Fibroblast of villous mesenchyme (primary cell): ENCODE data around the gene TMEM37. TPM values are rescaled to one million over a fixed set of nuclear protein-coding genes. Genes with fewer than 3 reads are reported as not detected.

Source experiments
- DNase-seq: peaks from one replicate; pipeline ENCODE4 v3.0.0-alpha.2; 2010; ENCODE audit warnings: low read depth
- H3K4me3 ChIP-seq: 2 replicates; pipeline ENCODE4 v1.5.1; 2011; ENCODE audit warnings: low read depth, mild to moderate bottlenecking, low read length
- total RNA-seq: library from RNA; depleted of rRNA; stranded (reverse); fragments of >200 nt; gene quantifications from 2 replicates; pipeline ENCODE4 v1.2.3, GENCODE V29; 2012
- TF ChIP-seq, protein P1 (sequence below): IDR thresholded peaks from 2 replicates; pipeline ENCODE4 v1.5.1; 2012; ENCODE audit warnings: low read depth, mild to moderate bottlenecking, low read length; ENCODE audit not compliant: insufficient read depth

The TMEM37 gene
- total RNA-seq, 1 donor, result 1.3 TPM

DNA sequence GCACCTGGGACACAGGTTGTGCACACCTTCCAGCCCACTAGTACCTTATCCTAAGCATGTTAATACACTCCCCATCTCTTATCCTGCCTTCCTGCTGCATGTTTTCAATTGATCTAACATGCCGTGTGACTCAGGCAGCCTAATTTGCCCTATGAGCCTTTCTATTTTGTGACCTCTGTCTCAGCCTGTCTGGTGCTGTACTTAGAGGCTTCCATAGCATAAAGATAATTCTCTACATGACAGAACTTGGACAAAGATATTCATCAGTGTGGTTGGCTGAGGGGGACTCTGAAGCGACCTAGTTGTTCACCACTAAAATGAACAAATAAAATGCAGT is 8.6 kb upstream of the TMEM37 start:
- H3K4me3 ChIP-seq, result no peak overlapping the region
- DNase-seq, result no peak
- TF ChIP-seq, protein P1, sequence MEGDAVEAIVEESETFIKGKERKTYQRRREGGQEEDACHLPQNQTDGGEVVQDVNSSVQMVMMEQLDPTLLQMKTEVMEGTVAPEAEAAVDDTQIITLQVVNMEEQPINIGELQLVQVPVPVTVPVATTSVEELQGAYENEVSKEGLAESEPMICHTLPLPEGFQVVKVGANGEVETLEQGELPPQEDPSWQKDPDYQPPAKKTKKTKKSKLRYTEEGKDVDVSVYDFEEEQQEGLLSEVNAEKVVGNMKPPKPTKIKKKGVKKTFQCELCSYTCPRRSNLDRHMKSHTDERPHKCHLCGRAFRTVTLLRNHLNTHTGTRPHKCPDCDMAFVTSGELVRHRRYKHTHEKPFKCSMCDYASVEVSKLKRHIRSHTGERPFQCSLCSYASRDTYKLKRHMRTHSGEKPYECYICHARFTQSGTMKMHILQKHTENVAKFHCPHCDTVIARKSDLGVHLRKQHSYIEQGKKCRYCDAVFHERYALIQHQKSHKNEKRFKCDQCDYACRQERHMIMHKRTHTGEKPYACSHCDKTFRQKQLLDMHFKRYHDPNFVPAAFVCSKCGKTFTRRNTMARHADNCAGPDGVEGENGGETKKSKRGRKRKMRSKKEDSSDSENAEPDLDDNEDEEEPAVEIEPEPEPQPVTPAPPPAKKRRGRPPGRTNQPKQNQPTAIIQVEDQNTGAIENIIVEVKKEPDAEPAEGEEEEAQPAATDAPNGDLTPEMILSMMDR, result no peak

DNA sequence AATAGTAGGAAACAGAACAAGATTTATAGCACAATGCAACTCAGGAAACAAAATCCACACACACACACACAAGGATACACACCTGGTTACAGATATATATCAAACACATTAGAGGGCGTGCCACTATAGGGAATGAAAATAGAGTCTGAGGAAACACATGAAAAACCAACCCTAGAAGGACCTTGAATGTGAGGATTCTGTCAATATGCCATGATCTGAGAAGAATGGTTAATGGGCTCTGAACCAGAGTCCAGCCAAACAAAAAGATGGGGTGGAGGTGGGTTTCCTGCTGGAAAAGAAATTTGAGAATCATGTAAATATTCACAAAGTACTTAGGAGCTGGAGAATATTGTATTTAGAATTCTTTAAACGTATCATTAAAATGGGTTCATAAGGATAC is 7.8 kb upstream of the TMEM37 start:
- DNase-seq, result no peak
- H3K4me3 ChIP-seq, result no peak overlapping the region
- TF ChIP-seq, protein P1, result no peak

DNA sequence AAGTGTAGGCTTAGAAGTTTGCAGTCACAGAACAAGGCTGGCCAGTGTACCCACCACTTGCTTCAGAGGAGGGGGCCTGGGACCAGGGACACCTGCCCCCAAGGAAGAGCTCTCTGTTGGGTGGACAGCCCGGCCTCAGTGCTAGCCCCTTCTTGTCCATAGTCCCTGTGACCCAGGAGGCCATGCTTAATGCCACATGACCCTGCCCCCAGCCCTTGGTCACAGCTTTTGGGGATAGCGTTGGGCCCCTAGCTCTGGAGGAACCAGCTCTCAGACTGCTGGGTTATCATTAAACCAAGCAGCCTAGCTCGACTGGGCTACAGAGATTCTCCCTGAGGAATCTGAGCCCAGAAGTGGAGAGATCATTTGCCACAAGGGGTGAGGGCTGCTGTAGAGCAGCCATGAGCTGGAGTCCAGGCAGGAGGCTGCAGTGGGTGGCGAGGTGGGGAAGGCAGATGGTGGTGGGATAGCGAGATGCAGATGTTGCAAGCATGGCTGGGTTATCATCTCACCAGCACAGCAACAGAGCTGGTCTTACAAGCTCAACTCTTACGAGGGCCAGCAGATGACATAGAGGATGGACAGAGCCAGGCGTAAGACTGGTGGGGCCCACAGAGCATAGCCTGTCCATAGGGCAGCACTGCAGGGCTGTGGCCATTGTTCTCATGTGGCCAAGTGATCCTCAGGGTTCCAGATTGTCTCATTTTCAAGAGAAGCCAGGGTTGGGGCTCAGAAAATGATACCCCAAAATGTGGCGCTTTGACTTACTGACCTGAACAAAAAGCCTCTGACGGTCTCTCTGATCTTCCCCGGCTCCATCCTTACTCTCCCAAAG is 7.2 kb upstream of the TMEM37 start:
- H3K4me3 ChIP-seq, result no peak overlapping the region
- no peak for DNase-seq
- TF ChIP-seq, protein P1, result no peak

DNA sequence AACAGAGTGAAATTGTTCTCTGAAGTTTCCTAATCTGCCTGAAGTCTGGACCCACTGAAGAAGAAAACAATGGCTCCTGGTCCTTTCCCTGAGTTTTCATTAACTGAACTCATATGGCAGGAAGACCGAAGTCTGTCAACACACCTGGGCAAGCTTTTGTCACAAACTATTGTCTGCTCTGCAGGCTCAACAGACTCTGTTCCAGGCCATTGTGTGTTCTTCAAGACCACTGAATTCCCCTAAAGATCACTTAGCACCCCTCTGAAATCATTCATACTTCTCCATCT is 6.6 kb upstream of the TMEM37 start:
- H3K4me3 ChIP-seq, result no peak overlapping the region
- DNase-seq, result no peak
- TF ChIP-seq, protein P1, result no peak

DNA sequence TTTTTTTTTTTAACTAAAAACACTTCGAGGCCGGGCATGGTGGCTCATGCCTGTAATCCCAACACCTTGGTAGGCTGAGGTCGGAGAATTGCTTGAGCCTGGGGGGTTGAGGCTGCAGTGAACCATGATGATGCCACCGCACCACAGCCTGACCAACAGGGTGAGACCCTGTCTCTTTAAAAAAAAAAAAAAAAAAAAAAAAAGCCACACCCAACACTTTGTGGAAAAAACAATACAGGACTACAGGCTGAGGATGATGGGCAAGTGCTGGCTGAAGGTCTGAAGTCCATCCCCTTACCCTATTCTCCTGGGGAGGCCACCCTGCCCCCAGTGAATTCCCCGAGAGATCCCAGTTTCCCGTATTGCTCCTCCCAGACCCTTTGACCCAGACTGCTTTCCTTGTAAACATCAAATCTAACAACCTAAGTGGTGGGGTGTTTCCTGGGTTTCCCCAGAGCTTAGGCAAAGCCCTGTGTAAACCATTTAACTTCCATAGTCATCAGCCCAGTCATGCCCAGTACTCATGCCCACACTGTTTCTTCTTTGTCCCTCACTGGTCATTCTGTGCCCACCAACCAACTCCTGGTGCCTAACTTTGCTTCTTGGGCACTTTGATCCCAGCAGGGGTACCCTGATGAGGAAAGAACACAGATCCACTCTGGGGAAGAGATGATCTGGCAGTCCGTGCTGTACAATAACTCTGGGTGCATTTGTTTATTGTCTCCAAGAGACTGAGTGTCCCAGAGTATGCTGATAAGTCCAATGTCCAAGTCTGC is 5.8 kb upstream of the TMEM37 start:
- TF ChIP-seq, protein P1, result no peak
- peak; percentile 64 for DNase-seq
- no peak overlapping the region for H3K4me3 ChIP-seq

DNA sequence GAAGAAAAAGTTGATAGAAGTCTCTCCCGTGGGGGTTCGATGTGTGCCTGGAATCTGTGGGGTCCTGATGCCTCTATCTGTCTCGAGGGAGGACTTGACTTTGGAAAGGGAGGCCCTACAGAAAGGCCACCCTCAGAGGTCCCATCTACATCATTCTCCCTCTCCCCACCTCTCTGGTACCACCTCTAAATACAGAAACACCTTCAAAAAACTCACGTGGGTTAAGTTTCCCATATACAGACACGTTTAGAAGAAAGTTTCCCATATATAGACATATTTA is 5.3 kb upstream of the TMEM37 start:
- no peak overlapping the region for H3K4me3 ChIP-seq
- TF ChIP-seq, protein P1, result no peak
- no peak for DNase-seq

DNA sequence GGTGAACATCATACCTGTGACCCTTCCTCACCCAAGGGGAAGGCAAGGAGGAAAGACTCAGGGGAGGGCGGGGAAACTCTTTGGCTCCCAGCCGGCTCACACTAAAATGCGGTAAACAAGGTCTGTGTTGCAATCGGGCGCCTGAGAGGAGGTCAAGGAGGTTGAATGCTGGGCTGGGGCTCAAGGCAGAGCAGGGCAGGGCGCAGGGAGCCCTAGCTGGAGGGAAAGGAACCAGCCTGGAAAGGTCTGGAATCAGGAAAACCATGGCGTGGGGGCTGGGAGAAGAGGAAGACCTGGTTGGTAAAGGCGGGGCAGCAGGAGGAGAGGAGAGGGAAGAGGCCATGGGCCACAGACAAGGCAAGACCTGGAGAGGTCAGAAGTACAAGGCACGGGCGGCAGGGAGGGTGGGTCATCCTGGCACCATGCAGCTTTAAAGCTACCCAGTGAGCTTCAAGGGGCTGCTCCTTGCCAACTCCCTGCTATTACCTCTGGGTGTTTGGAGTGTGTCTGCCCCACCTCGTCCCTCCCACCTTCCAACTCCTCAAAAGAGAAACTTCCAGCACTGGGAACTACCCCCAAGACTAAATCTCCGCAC is 4.8 kb upstream of the TMEM37 start:
- TF ChIP-seq, protein P1, result no peak
- peak; percentile 83 for DNase-seq
- no peak overlapping the region for H3K4me3 ChIP-seq
